ENCODE results near the gene ZFR2. TPM values are rescaled to one million over a fixed set of nuclear protein-coding genes. Genes with fewer than 3 reads are reported as not detected.
A peak's percentile ranks its signal among the peaks of the same experiment; 100 is the strongest.
"Not testable (repeated sequence)": the region's sequence is repeated elsewhere in the genome, so short reads cannot be mapped to it uniquely, and the experiment has no call there.

The ZFR2 gene
- total RNA-seq, 1 experiment from 2014 or later = not detected

DNA sequence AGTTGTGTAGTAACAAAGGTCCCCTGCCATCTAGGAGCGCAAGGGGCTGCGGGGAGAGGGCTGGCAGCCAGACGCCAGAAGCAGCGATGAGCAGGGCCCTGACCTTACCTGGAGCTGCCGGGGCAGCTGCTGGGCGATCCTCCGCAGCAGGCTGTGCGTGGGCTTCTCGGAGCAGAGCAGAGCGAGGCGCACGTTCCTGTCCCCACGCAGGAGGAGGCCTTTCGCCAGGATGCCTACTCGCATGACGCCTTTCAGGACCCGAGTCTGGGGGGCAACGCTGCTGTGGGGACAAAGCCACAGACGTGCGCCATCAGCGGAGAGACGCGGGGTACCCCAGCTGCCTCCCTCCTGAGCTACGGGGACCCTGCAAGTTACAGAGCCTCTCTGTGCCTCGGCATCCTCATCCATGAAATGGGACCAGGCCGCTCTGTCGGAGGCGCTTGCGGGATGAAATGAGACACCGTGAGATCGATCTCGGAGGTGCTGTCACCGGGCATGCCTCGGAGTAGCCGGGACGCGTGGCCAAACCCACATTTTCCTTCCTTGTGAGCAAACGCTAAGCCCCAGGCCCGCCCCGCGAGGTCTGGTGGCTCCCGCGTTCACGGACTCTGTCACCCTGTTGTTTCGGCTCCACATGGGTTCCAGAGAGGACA lies 52.1 kb downstream of the ZFR2 start:
- DNase-seq (ENCODE audit: low read depth) = no peak

GRCh38 chr19:3816148-3816547 lies 52.7 kb downstream of the ZFR2 start:
- DNase-seq (ENCODE audit: low read depth) = not testable (repeated sequence)

DNA sequence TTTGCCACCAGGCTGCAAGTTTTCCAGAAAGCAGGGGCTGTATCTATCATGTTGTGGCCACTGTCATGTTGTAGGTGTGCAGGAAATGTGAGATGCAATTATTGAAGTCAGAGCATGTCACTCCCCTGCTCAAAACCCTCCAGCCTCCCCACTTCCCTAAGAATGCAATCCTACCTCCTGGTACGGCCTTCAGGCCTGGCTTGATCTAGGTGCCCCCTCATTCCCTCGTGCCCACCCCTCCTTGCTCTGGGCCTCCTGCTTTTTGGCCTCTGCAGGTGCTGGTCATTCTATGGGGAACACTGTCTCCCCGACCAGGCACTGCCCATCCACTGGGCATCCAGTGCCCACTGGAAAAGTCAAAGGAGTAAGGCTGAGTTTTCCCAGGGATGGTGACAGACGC lies 54.2 kb downstream of the ZFR2 start:
- no peak for DNase-seq (ENCODE audit: low read depth)

- DNase-seq (ENCODE audit: low read depth) = no peak
These were observed 55.1 kb downstream of the ZFR2 start for GRCh38 chr19:3813473-3814392.

- DNase-seq (ENCODE audit: low read depth) = no peak
These were observed 58.0 kb downstream of the ZFR2 start for GRCh38 chr19:3810708-3811355.

DNA sequence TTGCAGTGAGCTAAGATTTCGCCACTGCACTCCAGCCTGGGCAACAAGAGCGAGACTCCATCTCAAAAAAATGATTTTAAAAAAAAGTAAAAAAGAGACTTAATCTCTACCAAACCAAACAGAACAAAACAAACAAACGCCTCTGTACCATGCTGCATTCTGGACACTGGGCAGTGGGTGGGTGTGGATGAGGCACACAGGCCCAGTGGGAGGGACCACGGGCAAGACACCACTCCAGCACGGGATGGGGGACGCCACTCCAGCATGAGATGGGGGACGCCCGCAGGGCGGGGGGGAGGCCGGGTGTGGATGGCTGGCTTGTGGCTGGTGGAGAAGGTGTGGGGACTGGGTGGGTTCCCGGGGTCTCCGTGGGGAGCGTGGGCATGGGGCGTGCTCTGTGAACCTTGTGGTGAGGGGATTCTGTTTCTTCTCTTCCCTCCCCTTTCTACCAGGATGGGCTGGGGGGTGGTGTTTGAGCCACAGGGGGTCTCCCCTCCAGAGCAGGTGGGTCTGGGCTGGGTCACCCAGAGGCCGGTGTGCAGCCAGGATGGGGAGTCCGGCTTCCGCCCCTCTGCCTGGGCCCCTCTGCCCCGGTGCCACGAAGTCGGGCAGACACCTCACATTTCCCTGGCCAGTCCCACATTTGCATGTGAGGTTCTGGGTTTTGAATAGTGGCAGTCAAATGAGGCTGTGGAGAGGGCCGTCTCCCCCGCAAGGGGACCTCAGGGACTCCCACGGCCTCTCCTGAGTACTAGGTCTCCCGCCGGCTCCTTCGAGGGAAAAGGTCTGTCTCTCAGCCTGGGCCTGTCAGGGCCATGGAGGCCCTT lies 58.7 kb downstream of the ZFR2 start:
- no peak for DNase-seq (ENCODE audit: low read depth)

GRCh38 chr19:3808420-3809143 lies 60.3 kb downstream of the ZFR2 start:
- DNase-seq (ENCODE audit: low read depth) = no peak

DNA sequence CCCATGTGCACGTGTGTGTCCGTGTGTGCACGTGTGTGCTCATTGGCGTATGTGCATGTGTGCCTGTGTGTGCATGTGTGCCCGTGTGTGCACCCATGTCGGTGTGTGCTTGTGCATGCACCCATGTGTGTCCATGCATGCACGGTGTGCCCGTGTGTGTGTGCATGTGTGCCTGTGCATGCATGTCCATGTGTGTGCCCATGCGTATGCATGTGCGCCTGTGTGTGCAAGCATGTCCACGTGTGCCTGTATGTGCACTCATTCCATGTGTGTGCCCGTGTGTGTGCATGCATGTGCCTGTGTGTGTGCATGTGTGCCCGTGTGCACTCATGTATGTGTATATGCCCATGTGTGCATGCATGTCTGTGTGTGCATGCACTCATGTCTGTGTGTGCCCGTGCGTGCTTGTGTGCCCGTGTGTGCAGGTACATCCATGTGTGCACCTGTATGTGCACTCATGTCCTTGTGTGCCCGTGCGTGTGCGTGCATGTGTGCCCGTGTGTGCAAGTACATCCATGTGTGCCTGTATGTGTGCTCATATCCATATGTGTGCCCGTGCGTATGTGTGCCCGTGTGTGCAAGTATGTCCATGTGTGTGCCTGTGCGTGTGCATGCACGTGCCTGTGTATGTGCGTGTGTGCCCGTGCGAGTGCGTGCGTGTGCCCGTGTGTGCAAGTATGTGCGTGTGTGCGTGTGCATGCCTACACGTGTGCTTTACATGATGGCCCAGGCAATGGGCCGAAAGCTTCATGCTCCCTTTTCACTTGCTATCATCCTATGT lies 61.1 kb downstream of the ZFR2 start:
- DNase-seq (ENCODE audit: low read depth) = no peak

DNA sequence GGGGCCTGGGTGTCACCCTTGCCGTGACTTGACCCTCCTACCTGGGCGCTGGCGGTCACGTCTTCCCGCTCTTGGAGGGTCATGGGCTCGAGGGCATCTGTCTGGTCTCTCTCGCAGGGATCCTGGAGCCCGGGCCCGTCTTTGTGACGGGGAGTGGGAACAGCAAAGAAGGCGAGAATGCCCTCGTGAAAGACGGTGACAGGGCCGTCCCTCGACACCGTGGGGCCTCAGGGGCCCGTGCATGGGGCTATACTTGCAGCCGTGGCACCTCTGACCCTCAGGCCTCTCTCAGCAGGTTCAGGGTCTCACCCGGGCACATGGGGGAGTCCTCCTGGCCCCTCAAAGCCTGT lies 61.7 kb downstream of the ZFR2 start:
- no peak for DNase-seq (ENCODE audit: low read depth)

DNA sequence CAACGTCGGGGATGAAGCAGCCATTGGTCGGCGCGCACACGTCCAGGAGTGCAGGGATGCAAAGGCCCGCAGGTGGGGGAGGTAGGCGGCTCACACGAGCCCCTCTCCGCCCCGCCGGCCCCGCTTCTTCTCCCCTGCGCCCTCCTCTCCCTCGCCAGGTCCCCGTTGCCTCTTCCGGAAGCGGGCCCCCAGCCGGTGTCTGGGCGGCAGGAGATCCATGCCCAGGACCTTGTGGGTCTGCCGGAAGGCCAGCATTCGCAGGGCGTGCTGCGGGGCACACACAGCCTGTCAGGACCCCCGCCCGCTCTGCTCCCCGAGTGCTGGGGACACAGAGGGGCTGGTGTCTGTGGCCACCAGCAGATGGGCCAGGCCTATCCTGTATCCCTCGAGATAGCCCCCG lies 63.0 kb downstream of the ZFR2 start:
- DNase-seq (ENCODE audit: low read depth) = no peak

DNA sequence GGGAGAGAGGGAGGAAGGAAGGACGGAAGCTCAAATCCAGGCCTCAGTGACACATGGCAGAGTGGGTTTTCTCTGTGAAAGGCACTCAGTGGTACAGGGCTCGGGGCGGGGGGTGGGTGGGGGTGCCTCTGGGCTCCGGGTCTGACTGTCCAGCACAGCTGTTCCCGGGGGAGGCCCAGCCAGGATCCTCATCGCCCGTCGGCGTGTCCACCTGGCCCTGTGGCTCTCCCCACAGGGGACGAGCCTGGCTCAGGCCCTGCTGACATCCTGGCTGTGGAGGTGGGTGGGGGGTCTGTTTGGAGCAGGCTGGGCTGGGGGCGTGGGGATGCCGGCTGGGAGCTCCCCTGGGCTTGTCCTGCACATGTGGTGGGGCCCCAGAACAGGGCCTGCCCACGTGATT lies 64.4 kb downstream of the ZFR2 start:
- DNase-seq (ENCODE audit: low read depth) = no peak

DNA sequence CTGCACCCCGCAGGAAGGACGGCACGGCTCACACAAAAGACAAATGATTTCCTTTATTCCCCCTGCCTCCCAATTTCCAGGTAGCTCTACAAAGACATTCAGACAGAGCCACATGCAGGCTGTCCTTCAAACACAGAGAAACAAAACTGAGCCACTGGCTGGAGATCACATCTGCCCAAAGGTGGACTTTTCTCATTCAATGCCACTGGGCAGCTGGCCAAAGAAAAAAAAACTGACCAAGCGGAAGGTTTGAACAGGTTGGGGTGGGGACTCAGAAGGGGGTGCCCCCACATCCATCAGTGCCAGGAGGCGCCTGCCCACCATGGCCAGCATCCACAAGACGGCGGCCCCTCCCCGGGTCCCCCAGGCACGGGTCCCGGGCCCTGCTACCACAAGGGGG lies 64.9 kb downstream of the ZFR2 start:
- no peak for DNase-seq (ENCODE audit: low read depth)

- DNase-seq (ENCODE audit: low read depth) = no peak
These were observed 65.5 kb downstream of the ZFR2 start for GRCh38 chr19:3803114-3803888.

- DNase-seq (ENCODE audit: low read depth) = no peak
These were observed 67.3 kb downstream of the ZFR2 start for GRCh38 chr19:3801412-3802096.

- DNase-seq (ENCODE audit: low read depth) = no peak
These were observed 67.8 kb downstream of the ZFR2 start for GRCh38 chr19:3800996-3801395.

DNA sequence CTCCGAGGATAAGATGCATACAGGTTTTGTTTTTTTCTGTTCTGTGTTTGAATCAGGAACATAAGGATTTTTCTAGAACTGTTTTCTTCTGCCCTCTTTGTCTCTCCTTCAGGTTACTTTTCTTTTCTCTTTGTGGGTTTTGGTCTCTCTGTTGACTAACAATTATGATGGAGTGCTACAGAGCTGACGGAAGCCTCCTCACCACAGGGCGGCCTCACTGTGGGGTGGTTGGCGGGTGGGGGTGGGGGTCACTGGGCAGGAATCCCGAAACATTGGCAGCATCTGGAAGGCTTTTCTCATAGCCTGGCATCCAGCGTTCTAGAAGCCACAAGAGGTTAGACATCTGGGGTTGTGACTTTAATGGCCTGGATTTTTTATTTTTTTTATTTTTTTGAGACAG lies 70.7 kb downstream of the ZFR2 start:
- DNase-seq (ENCODE audit: low read depth) = no peak

DNA sequence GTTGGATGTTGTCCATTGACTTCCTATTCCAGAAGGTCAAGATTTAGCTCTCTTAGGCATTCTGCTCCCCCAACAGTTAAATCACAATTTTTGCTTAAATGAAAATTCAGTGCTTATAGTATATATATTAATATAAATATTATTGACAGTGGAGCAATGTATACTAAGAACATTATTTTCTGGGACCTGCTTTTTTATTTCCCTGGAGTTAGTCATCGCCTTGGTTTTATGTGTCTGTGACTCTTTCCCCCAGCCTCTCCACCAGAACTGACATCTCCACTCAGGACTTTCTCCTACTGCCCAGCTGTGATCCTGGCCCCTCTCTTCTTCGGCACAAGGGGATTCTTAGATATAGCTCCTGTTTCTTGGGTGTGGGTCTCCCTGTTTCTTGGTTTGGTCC lies 72.5 kb downstream of the ZFR2 start:
- no peak for DNase-seq (ENCODE audit: low read depth)

DNA sequence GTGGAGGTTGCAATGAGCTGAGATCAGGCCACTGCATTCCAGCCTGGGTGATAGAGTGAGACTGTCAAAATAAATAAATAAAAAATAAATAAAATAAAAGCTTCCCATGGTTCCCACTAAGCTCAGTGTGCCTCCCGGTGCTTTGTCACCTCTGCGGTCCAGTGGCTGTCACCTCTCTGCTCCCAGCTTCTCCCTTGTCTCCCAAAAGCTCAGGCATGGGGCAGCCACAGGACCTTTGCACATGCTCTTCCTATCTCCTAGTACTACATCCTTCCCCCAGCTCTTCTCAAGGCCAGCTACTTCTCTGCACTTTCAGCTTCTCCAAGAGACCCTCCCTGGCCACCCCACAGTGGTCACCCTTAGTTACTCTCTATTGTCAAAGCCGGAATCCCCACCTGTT lies 75.0 kb downstream of the ZFR2 start:
- no peak for DNase-seq (ENCODE audit: low read depth)

- peak; percentile 15 for DNase-seq (ENCODE audit: low read depth)
These were observed 76.7 kb downstream of the ZFR2 start for GRCh38 chr19:3792114-3792513.

All from M059J (cell line).